ENCODE results near the gene BZW1. TPM values are rescaled to one million over a fixed set of nuclear protein-coding genes. Genes with fewer than 3 reads are reported as not detected.
A peak's percentile ranks its signal among the peaks of the same experiment; 100 is the strongest.
"Not testable (repeated sequence)": the region's sequence is repeated elsewhere in the genome, so short reads cannot be mapped to it uniquely, and the experiment has no call there.

Gene BZW1
- total RNA-seq, 1 experiment from 2014 or later, result 478 TPM

- Histone ChIP-seq H3K4me1 (no peaks in the 10 kb centered on the region; the same call in 1 of the 2 replicates), H3K4me3 (no peak overlapping the region), H3K36me3 (no peaks in the 10 kb centered on the region), H3K9me3 (replicated peaks) (no peaks in the 10 kb centered on the region), H3K27ac (no peak overlapping the region), H3K27me3 (no peaks in the 10 kb centered on the region)
- DNase-seq, result no peak
Observed at GRCh38 chr2:200782251-200782650, 29.5 kb upstream of the BZW1 start.

- no peaks in the 10 kb centered on the region for H3K27me3 ChIP-seq
- no peak for DNase-seq
- no peaks in the 10 kb centered on the region for H3K36me3 ChIP-seq
- no peak overlapping the region for H3K4me3 ChIP-seq
- no peaks in the 10 kb centered on the region; the same call in 1 of the 2 replicates for H3K4me1 ChIP-seq
- no peak overlapping the region for H3K27ac ChIP-seq
- no peaks in the 10 kb centered on the region for H3K9me3 ChIP-seq (replicated peaks)
Observed at GRCh38 chr2:200784215-200784614, 27.5 kb upstream of the BZW1 start.

GRCh38 chr2:200786423-200786822 is 25.3 kb upstream of the BZW1 start:
- Histone ChIP-seq H3K27ac (no peak overlapping the region), H3K4me3 (no peak overlapping the region)
- no peak for DNase-seq

GRCh38 chr2:200786826-200787225 is 24.9 kb upstream of the BZW1 start:
- Histone ChIP-seq H3K36me3 (no peaks in the 10 kb centered on the region), H3K4me1 (no peaks in the 10 kb centered on the region; the same call in 1 of the 2 replicates), H3K27ac (no peak overlapping the region), H3K27me3 (no peaks in the 10 kb centered on the region), H3K4me3 (peak overlapping the region; percentile 24), H3K9me3 (replicated peaks) (no peaks in the 10 kb centered on the region)
- no peak for DNase-seq

More at GRCh38 chr2:200786423-200786822, 25.3 kb upstream of the BZW1 start:
- no peaks in the 10 kb centered on the region; the same call in 1 of the 2 replicates for H3K4me1 ChIP-seq
- H3K36me3 ChIP-seq, result no peaks in the 10 kb centered on the region
- H3K9me3 ChIP-seq (replicated peaks), result no peaks in the 10 kb centered on the region
- no peaks in the 10 kb centered on the region for H3K27me3 ChIP-seq

GRCh38 chr2:200787351-200788120 is 24.2 kb upstream of the BZW1 start:
- no peak overlapping the region for H3K27ac ChIP-seq
- H3K4me1 ChIP-seq, result no peaks in the 10 kb centered on the region; the same call in 1 of the 2 replicates
- no peaks in the 10 kb centered on the region for H3K9me3 ChIP-seq (replicated peaks)
- H3K27me3 ChIP-seq, result peaks cover 5% of the 10 kb centered on the region; the same call in 1 of the 2 replicates
- peak in 1 of 2 experiments; percentile 40 for DNase-seq
- H3K4me3 ChIP-seq, result peak overlapping the region; percentile 24
- H3K36me3 ChIP-seq, result no peaks in the 10 kb centered on the region

GRCh38 chr2:200788121-200788718 is 23.5 kb upstream of the BZW1 start:
- Histone ChIP-seq H3K9me3 (replicated peaks) (no peaks in the 10 kb centered on the region), H3K36me3 (no peaks in the 10 kb centered on the region), H3K27me3 (peaks cover 5% of the 10 kb centered on the region; the same call in 1 of the 2 replicates), H3K27ac (no peak overlapping the region), H3K4me1 (no peaks in the 10 kb centered on the region; the same call in 1 of the 2 replicates), H3K4me3 (no peak overlapping the region)
- no peak for DNase-seq

- no peaks in the 10 kb centered on the region for H3K9me3 ChIP-seq (replicated peaks)
- no peak for DNase-seq
- H3K27ac ChIP-seq, result no peak overlapping the region
- H3K36me3 ChIP-seq, result no peaks in the 10 kb centered on the region
- H3K27me3 ChIP-seq, result peaks cover 5% of the 10 kb centered on the region; the same call in 1 of the 2 replicates
- no peak overlapping the region for H3K4me3 ChIP-seq
- H3K4me1 ChIP-seq, result no peaks in the 10 kb centered on the region; the same call in 1 of the 2 replicates
Observed at GRCh38 chr2:200790185-200790584, 21.5 kb upstream of the BZW1 start.

GRCh38 chr2:200791905-200792304 is 19.8 kb upstream of the BZW1 start:
- no peak for DNase-seq
- H3K27me3 ChIP-seq, result peaks cover 5% of the 10 kb centered on the region; the same call in 1 of the 2 replicates

GRCh38 chr2:200794143-200794542 is 17.6 kb upstream of the BZW1 start:
- no peak overlapping the region for H3K4me3 ChIP-seq
- H3K4me1 ChIP-seq, result peaks cover 6% of the 10 kb centered on the region
- H3K27me3 ChIP-seq, result peaks cover 5% of the 10 kb centered on the region; the same call in 1 of the 2 replicates
- no peak overlapping the region for H3K27ac ChIP-seq
- no peak for DNase-seq
- H3K36me3 ChIP-seq, result no peaks in the 10 kb centered on the region
- no peaks in the 10 kb centered on the region for H3K9me3 ChIP-seq (replicated peaks)

More at GRCh38 chr2:200791905-200792304, 19.8 kb upstream of the BZW1 start:
- Histone ChIP-seq H3K27ac (no peak overlapping the region), H3K36me3 (no peaks in the 10 kb centered on the region), H3K9me3 (replicated peaks) (no peaks in the 10 kb centered on the region), H3K4me3 (no peak overlapping the region), H3K4me1 (peaks cover 6% of the 10 kb centered on the region)

GRCh38 chr2:200795028-200795440 is 16.7 kb upstream of the BZW1 start:
- Histone ChIP-seq H3K4me1 (peaks cover 6% of the 10 kb centered on the region), H3K27ac (no peak overlapping the region), H3K36me3 (no peaks in the 10 kb centered on the region), H3K9me3 (replicated peaks) (no peaks in the 10 kb centered on the region), H3K4me3 (no peak overlapping the region), H3K27me3 (peaks cover 5% of the 10 kb centered on the region; the same call in 1 of the 2 replicates)
- DNase-seq, result no peak

GRCh38 chr2:200796561-200796960 is 15.1 kb upstream of the BZW1 start:
- H3K9me3 ChIP-seq (replicated peaks), result no peaks in the 10 kb centered on the region; the same call in 1 of the 2 replicates
- no peak overlapping the region for H3K27ac ChIP-seq
- DNase-seq, result peak in 1 of 2 experiments; percentile 14
- H3K4me1 ChIP-seq, result peaks cover 6% of the 10 kb centered on the region
- H3K27me3 ChIP-seq, result peaks cover 5% of the 10 kb centered on the region; the same call in 1 of the 2 replicates
- no peaks in the 10 kb centered on the region for H3K36me3 ChIP-seq
- no peak overlapping the region for H3K4me3 ChIP-seq

- Histone ChIP-seq H3K36me3 (no peaks in the 10 kb centered on the region), H3K4me3 (no peak overlapping the region), H3K27me3 (peaks cover 3% of the 10 kb centered on the region; the same call in 1 of the 2 replicates), H3K9me3 (replicated peaks) (no peaks in the 10 kb centered on the region; the same call in 1 of the 2 replicates), H3K27ac (no peak overlapping the region), H3K4me1 (peaks cover 6% of the 10 kb centered on the region)
- DNase-seq, result peak in 1 of 2 experiments; percentile 40
Observed at GRCh38 chr2:200797242-200797770, 14.4 kb upstream of the BZW1 start.

GRCh38 chr2:200798514-200798913 is 13.2 kb upstream of the BZW1 start:
- no peak for DNase-seq
- no peaks in the 10 kb centered on the region for H3K27me3 ChIP-seq
- no peak overlapping the region for H3K27ac ChIP-seq
- no peak overlapping the region for H3K4me3 ChIP-seq
- H3K36me3 ChIP-seq, result no peaks in the 10 kb centered on the region
- H3K4me1 ChIP-seq, result peaks cover 6% of the 10 kb centered on the region
- no peaks in the 10 kb centered on the region; the same call in 1 of the 2 replicates for H3K9me3 ChIP-seq (replicated peaks)

- DNase-seq, result no peak
- Histone ChIP-seq H3K9me3 (replicated peaks) (no peaks in the 10 kb centered on the region; the same call in 1 of the 2 replicates), H3K4me3 (no peak overlapping the region), H3K27ac (no peak overlapping the region), H3K36me3 (no peaks in the 10 kb centered on the region), H3K4me1 (peaks cover 6% of the 10 kb centered on the region), H3K27me3 (0 out of 2 replicates have a peak, but pooled peaks cover 3% of the 10 kb centered on the region)
Observed at GRCh38 chr2:200800458-200800857, 11.3 kb upstream of the BZW1 start.

- H3K27me3 ChIP-seq; DNase-seq; H3K4me1 ChIP-seq; H3K4me3 ChIP-seq; H3K27ac ChIP-seq; H3K36me3 ChIP-seq; H3K9me3 ChIP-seq (replicated peaks): not testable (repeated sequence)
Observed at GRCh38 chr2:200801431-200801830, 10.3 kb upstream of the BZW1 start.

Data from SJCRH30 (cell line).